GM23248 (cell line): ENCODE measurements around the gene HIVEP3. TPM values are rescaled to one million over a fixed set of nuclear protein-coding genes. Genes with fewer than 3 reads are reported as not detected.

Experiments used
- DNase-seq: peaks from one replicate; pipeline ENCODE4 v3.0.0-alpha.2; 2015
- H2AFZ ChIP-seq: fragments of 200-600 bp; sonication (generic); 2 replicates; pipeline ENCODE4 v1.6.1; 2016; ENCODE audit warnings: antibody characterized with exemption
- H3F3A ChIP-seq: fragments of 200-600 bp; sonication (generic); 2 replicates; pipeline ENCODE4 v1.6.1; 2016; ENCODE audit warnings: mild to moderate bottlenecking, antibody characterized with exemption, mixed run types; ENCODE audit not compliant: insufficient read depth
- H3K27ac ChIP-seq: fragments of 200-600 bp; sonication (generic); 2 replicates; pipeline ENCODE4 v1.5.1; 2016; ENCODE audit warnings: mild to moderate bottlenecking
- H3K27me3 ChIP-seq: fragments of 200-600 bp; sonication (generic); replicated peaks from 2 replicates; pipeline ENCODE4 v1.6.1; 2016; ENCODE audit warnings: mild to moderate bottlenecking; ENCODE audit not compliant: insufficient read depth
- H3K36me3 ChIP-seq: fragments of 200-600 bp; sonication (generic); 2 replicates; pipeline ENCODE4 v1.6.1; 2016; ENCODE audit warnings: low read depth, mild to moderate bottlenecking
- H3K4me1 ChIP-seq: fragments of 200-600 bp; sonication (generic); 2 replicates; pipeline ENCODE4 v1.6.1; 2016; ENCODE audit warnings: mild to moderate bottlenecking; ENCODE audit not compliant: insufficient read depth
- H3K4me2 ChIP-seq: fragments of 200-600 bp; sonication (generic); one replicate; pipeline ENCODE4 v1.6.1; 2016; ENCODE audit warnings: mild to moderate bottlenecking; ENCODE audit not compliant: unreplicated experiment
- H3K4me3 ChIP-seq: fragments of 200-600 bp; sonication (generic); 2 replicates; pipeline ENCODE4 v1.5.1; 2016; ENCODE audit warnings: mild to moderate bottlenecking
- H3K79me2 ChIP-seq: fragments of 200-600 bp; sonication (generic); 2 replicates; pipeline ENCODE4 v1.6.1; 2016; ENCODE audit warnings: mild to moderate bottlenecking; ENCODE audit not compliant: insufficient read depth
- H3K9ac ChIP-seq: fragments of 200-600 bp; sonication (generic); 2 replicates; pipeline ENCODE4 v1.6.1; 2016; ENCODE audit warnings: mild to moderate bottlenecking
- H3K9me2 ChIP-seq: fragments of 200-600 bp; sonication (generic); 2 replicates; pipeline ENCODE4 v1.6.1; 2016; ENCODE audit warnings: mixed run types, mild to moderate bottlenecking, moderate library complexity; ENCODE audit not compliant: insufficient read depth
- H3K9me3 ChIP-seq: fragments of 200-600 bp; sonication (generic); one replicate; pipeline ENCODE4 v1.6.1; 2017; ENCODE audit warnings: low read depth
- H4K20me1 ChIP-seq: fragments of 200-600 bp; sonication (generic); 2 replicates; pipeline ENCODE4 v1.6.0; 2016; ENCODE audit not compliant: insufficient read depth
- EZH2 ChIP-seq: fragments of 200-600 bp; sonication (generic); IDR thresholded peaks from 2 replicates; pipeline ENCODE4 v1.6.1; 2018; ENCODE audit warnings: antibody characterized with exemption, mild to moderate bottlenecking; ENCODE audit not compliant: insufficient read depth, poor library complexity, severe bottlenecking
- EZH2phosphoT487 ChIP-seq: fragments of 200-600 bp; sonication (generic); IDR thresholded peaks from 2 replicates; pipeline ENCODE4 v1.6.1; 2018; ENCODE audit warnings: antibody characterized with exemption, moderate library complexity, mild to moderate bottlenecking, low read depth; ENCODE audit not compliant: insufficient read depth
- WGBS, 2 experiments: methylation state at CpG; one replicate each; pipeline ENCODE4 v1.1.6; 2015 to 2017; ENCODE audit warnings: low lambda C conversion rate in 2 of 2, low coverage in 1 of 2; ENCODE audit errors: missing lambda C conversion rate in 2 of 2; 5-methylcytosine and 5-hydroxymethylcytosine counted together
- in situ Hi-C: fragments of 300-500 bp; cut with MboI; formaldehyde crosslinking; loops from 2 replicates; pipeline ENCODE4 v1.15.0; 2020
- polyA plus RNA-seq: library from polyadenylated mRNA; unstranded; fragments of >200 nt; fragmentation: Nextera tagmentation; extraction: Ambion mirVana; gene quantifications from 2 replicates; pipeline ENCODE4 v1.2.1, GENCODE V29; 2016
- total RNA-seq: library from RNA; depleted of rRNA; stranded (reverse); fragments of >200 nt; shearing (Covaris generic); gene quantifications from 2 replicates; pipeline ENCODE4 v1.2.3, GENCODE V29; 2014

Gene HIVEP3
- total and polyA plus RNA-seq, 2 experiments from 2014 or later = 1.7 to 7.2 TPM

DNA sequence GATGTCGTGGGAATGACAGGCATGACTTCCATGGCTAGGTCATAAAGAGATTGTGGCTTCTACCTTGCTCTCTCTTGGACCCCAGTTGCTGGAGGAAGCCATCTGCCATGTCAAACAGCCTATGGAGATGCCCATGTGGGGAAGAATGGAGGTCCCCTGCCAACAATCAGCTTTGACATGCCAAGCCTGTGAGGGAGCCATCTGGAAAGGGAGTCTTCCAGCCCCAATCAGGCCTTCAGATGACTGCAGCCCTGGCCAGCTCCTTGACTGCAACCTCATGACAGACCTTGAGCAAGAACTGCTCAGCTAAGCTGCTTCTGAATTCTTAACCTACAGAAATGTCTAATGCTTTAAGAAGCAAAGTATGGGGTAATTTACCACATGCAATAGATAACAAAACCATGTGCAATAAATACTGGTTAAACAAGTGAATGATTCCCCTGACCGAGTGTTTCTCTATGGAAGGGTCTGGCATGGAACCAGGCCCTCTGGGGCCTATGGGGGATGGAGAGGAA is 187.1 kb downstream of the HIVEP3 start:
- 67 to 80% methylated on average over 2 of the region's 2 CpGs for WGBS, 2 experiments
- H3K4me1 ChIP-seq = no peaks in the 10 kb centered on the region
- DNase-seq = no peak

DNA sequence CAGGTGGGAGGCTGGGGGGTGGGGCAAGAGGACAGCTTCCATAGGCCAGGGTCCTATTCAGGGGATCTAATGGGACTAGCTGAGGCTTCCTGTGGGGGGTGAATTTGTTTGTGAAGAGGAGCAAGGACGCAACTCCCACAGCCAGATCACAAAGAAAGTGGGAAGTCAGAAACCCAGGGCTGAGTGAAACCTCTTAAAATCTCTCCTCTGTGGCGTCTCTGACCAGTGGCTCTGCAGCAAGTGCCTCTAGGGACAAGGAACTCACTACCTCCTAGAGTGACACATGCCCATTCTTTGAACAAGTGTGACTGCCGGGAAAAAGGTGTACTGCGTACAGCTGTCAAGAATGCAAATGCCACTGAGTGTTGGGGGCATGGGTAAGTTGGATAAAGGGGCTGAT is 187.9 kb downstream of the HIVEP3 start:
- TF ChIP-seq EZH2 (no peak), EZH2phosphoT487 (no peak)
- 92% methylated on average over 4 of the region's 4 CpGs for WGBS, 2 experiments
- Histone ChIP-seq H3K27ac (no peak overlapping the region), H4K20me1 (no peaks in the 10 kb centered on the region), H3K36me3 (no peaks in the 10 kb centered on the region), H3K4me2 (no peak overlapping the region), H3K9me2 (no peaks in the 10 kb centered on the region), H3K4me3 (no peak overlapping the region), H3K79me2 (no peaks in the 10 kb centered on the region), H2AFZ (no peak overlapping the region), H3K9me3 (no peaks in the 10 kb centered on the region), H3K4me1 (no peaks in the 10 kb centered on the region), H3K27me3 (no peaks in the 10 kb centered on the region), H3F3A (no peaks in the 10 kb centered on the region), H3K9ac (no peak overlapping the region)
- DNase-seq = no peak
- in situ Hi-C loops = no loop called here

More for the DNA sequence above, 187.1 kb downstream of the HIVEP3 start:
- in situ Hi-C loops = no loop called here
- Histone ChIP-seq H2AFZ (no peak overlapping the region), H3K4me2 (no peak overlapping the region), H3F3A (no peaks in the 10 kb centered on the region), H3K27me3 (no peaks in the 10 kb centered on the region), H3K9me2 (no peaks in the 10 kb centered on the region), H3K9ac (no peak overlapping the region), H3K9me3 (no peaks in the 10 kb centered on the region), H3K36me3 (no peaks in the 10 kb centered on the region), H3K79me2 (no peaks in the 10 kb centered on the region), H3K27ac (no peak overlapping the region), H4K20me1 (no peaks in the 10 kb centered on the region), H3K4me3 (no peak overlapping the region)
- TF ChIP-seq EZH2phosphoT487 (no peak), EZH2 (no peak)

DNA sequence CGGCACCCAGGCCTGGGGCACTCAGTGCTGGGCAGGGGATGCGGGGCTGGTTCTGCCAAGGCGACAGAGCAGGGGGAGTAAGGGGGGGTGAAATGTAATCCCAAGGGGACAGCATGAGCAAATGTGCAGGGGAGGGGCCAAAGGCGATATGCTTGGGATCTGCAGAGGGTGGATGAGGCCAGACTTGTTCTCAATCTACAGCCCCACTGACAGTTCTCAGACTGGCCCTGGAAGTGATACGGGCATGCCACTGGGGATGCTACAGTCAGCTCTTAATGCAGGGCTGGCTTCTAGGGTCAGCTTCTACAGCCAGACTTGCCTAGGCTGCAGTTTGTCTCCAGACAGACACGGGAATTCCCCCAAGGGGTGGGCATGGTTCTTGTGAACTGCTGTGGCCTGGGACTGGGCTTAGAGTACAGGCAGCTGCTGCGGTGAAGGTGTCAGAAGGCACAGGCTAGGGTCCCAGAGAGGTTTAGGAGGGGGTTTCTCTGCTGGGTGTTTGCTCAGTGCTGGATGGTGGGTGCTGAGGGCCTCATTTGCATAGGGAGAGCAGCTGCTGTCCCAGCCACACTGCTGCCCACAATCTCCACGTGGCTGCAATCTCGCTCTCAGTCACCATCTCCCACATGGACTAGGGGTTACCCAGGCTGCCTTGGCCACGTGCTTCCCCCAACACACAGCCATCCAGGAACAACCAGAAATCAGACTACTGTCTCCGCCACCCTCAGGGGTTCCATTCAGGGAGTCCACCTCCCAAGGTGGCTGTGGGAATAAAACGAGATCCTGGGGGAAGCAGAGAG is 190.1 kb downstream of the HIVEP3 start:
- H3K4me1 ChIP-seq = no peaks in the 10 kb centered on the region
- no peaks in the 10 kb centered on the region for H3K79me2 ChIP-seq
- H3K9me2 ChIP-seq = no peaks in the 10 kb centered on the region
- DNase-seq = no peak
- 75 to 76% methylated on average over 12 of the region's 12 CpGs for WGBS, 2 experiments
- in situ Hi-C loops = no loop called here
- H3K9ac ChIP-seq = no peak overlapping the region
- H3K27me3 ChIP-seq = no peaks in the 10 kb centered on the region
- H2AFZ ChIP-seq = no peak overlapping the region
- H3K9me3 ChIP-seq = no peaks in the 10 kb centered on the region
- no peak overlapping the region for H3K27ac ChIP-seq
- no peaks in the 10 kb centered on the region for H4K20me1 ChIP-seq
- no peak for TF ChIP-seq EZH2phosphoT487
- TF ChIP-seq EZH2 = no peak
- no peaks in the 10 kb centered on the region for H3K36me3 ChIP-seq
- H3K4me3 ChIP-seq = no peak overlapping the region
- no peaks in the 10 kb centered on the region for H3F3A ChIP-seq
- H3K4me2 ChIP-seq = no peak overlapping the region

DNA sequence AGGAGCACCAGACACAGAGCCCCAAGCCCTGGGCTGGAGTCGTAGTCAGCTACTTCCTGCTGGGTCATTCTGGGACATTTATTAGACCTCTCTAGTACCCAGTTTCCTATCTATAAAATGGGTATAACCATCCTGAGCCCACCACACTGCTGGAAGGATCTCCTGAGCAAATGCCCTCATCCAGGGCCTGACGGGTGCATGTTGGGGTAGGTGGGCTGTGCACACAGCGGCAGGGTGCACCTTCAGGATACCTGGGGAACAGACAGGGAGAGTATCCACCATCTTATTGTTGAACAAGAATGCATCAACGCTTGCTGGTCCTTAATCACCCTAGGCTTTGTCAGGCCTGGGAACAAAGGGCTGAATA is 191.0 kb downstream of the HIVEP3 start:
- Histone ChIP-seq H3K4me2 (no peak overlapping the region), H2AFZ (no peak overlapping the region), H3K4me3 (no peak overlapping the region), H3K79me2 (no peaks in the 10 kb centered on the region), H4K20me1 (no peaks in the 10 kb centered on the region), H3K9me3 (no peaks in the 10 kb centered on the region), H3K27me3 (no peaks in the 10 kb centered on the region), H3K9me2 (no peaks in the 10 kb centered on the region), H3K27ac (no peak overlapping the region), H3K36me3 (no peaks in the 10 kb centered on the region), H3K9ac (no peak overlapping the region), H3K4me1 (no peaks in the 10 kb centered on the region), H3F3A (no peaks in the 10 kb centered on the region)
- in situ Hi-C loops = no loop called here
- no peak for DNase-seq
- 99 to 100% methylated on average over 4 of the region's 4 CpGs for WGBS, 2 experiments
- no peak for TF ChIP-seq EZH2phosphoT487
- no peak for TF ChIP-seq EZH2
